Endothelial cell of umbilical vein (primary cell): ENCODE data around the gene KIF3B. TPM values are rescaled to one million over a fixed set of nuclear protein-coding genes. Genes with fewer than 3 reads are reported as not detected.

ENCODE experiments used
- BruUV-seq: library from RNA; stranded (reverse); fragments of 400-500 nt; replicated peaks from 2 replicates; lab custom pipeline; 2021; lab: Mats Ljungman, UMichigan
- CTCF ChIA-PET: fragments of 300-600, 350-600 bp; sonication (Branson Sonifier 250); formaldehyde crosslinking; loops from one replicate; lab custom pipeline; 2021; ENCODE audit warnings: antibody characterized with exemption, inconsistent platforms; lab: Charles Lee
- POLR2A ChIA-PET: fragments of 300-600, 350-600 bp; sonication (Branson Sonifier 250); formaldehyde crosslinking; loops from one replicate; lab custom pipeline; 2021; ENCODE audit warnings: antibody characterized with exemption, inconsistent platforms; lab: Charles Lee
- DNase-seq: peaks from one replicate; pipeline ENCODE4 v3.0.0-alpha.2; 2011; ENCODE audit warnings: low read depth, low spot score
- FAIRE-seq: peaks from 2 replicates; lab custom pipeline; 2011; peaks lifted over from hg19 to GRCh38; lab: Jason Lieb, UNC
- H2AFZ ChIP-seq: 2 replicates; pipeline ENCODE4 v1.6.0; 2012; ENCODE audit warnings: low read depth, low read length, control low read depth, inconsistent platforms
- H3K27ac ChIP-seq: 2 replicates; pipeline ENCODE4 v1.5.1; 2011; ENCODE audit warnings: low read depth, mild to moderate bottlenecking, control low read depth, low read length, moderate library complexity; ENCODE audit not compliant: insufficient read depth
- H3K27me3 ChIP-seq, 2 experiments: 2 replicates each; pipeline versions ENCODE4 v1.6.0 to v1.6.1; 2011; ENCODE audit warnings: low read length in 2 of 2, mixed read lengths in 1 of 2; ENCODE audit not compliant: control insufficient read depth in 2 of 2, insufficient read depth in 2 of 2
- H3K36me3 ChIP-seq, 2 experiments: 2 replicates in 1 of 2; 3 replicates in 1 of 2; pipeline ENCODE4 v1.5.1; 2011; ENCODE audit warnings: low read length in 2 of 2, mild to moderate bottlenecking in 1 of 2, moderate library complexity in 1 of 2; ENCODE audit not compliant: control insufficient read depth in 2 of 2, insufficient read depth in 2 of 2; ENCODE audit errors: extremely low read depth in 1 of 2
- H3K4me1 ChIP-seq: 3 replicates; pipeline ENCODE4 v1.5.1; 2011; ENCODE audit warnings: mild to moderate bottlenecking, low read length; ENCODE audit not compliant: control insufficient read depth, insufficient read depth; ENCODE audit errors: extremely low read depth
- H3K4me2 ChIP-seq: 2 replicates; pipeline ENCODE4 v1.6.1; 2011; ENCODE audit warnings: low read length, control low read depth, mixed read lengths; ENCODE audit not compliant: insufficient read depth
- H3K4me3 ChIP-seq, 3 experiments: fragments of 200-600 bp in 1 of 3; sonication (generic), shearing (Covaris generic) in 1 of 3; replicated peaks in 1 of 3; 2 replicates each; pipeline ENCODE4 v1.5.1; 2011 to 2016; ENCODE audit warnings: control low read depth in 3 of 3, low read length in 3 of 3, mild to moderate bottlenecking in 2 of 3, inconsistent platforms in 1 of 3, low read depth in 1 of 3, moderate library complexity in 1 of 3; ENCODE audit not compliant: insufficient read depth in 1 of 3
- H3K79me2 ChIP-seq: 2 replicates; pipeline ENCODE4 v1.6.0; 2012; ENCODE audit warnings: low read length, inconsistent platforms; ENCODE audit not compliant: control insufficient read depth, insufficient read depth
- H3K9ac ChIP-seq: replicated peaks from 2 replicates; pipeline ENCODE3; 2011; ENCODE audit warnings: low read length, control low read depth; ENCODE audit not compliant: insufficient read depth; ENCODE audit errors: extremely low read depth
- H3K9me1 ChIP-seq: replicated peaks from 3 replicates; pipeline ENCODE4 v1.6.0; 2011; ENCODE audit warnings: mild to moderate bottlenecking, low read length; ENCODE audit not compliant: control insufficient read depth, insufficient read depth; ENCODE audit errors: extremely low read depth
- H3K9me3 ChIP-seq: replicated peaks from 2 replicates; pipeline ENCODE4 v1.5.1; 2012; ENCODE audit warnings: low read length, inconsistent platforms; ENCODE audit not compliant: control insufficient read depth, insufficient read depth
- H4K20me1 ChIP-seq: replicated peaks from 2 replicates; pipeline ENCODE3; 2011; ENCODE audit warnings: mild to moderate bottlenecking, low read length; ENCODE audit not compliant: control insufficient read depth, insufficient read depth; ENCODE audit errors: extremely low read depth
- CTCF ChIP-seq, 2 donors: IDR thresholded peaks; 1 replicate in 1 of 2; 2 replicates in 1 of 2; pipeline ENCODE4 v1.5.1; 2011; ENCODE audit warnings: low read length in 2 of 2, mild to moderate bottlenecking in 2 of 2, moderate library complexity in 2 of 2, control low read depth in 1 of 2, inconsistent platforms in 1 of 2, low read depth in 1 of 2; ENCODE audit not compliant: insufficient read depth in 1 of 2; ENCODE audit errors: extremely low read depth in 1 of 2
- EZH2 ChIP-seq: IDR thresholded peaks from 2 replicates; pipeline ENCODE4 v1.6.1; 2012; ENCODE audit warnings: borderline replicate concordance, low read depth, mild to moderate bottlenecking, moderate library complexity, low read length, inconsistent platforms; ENCODE audit not compliant: severe bottlenecking
- FOS ChIP-seq: IDR thresholded peaks from 2 replicates; pipeline ENCODE4 v1.6.1; 2011; ENCODE audit warnings: mild to moderate bottlenecking, low read length, moderate library complexity, borderline replicate concordance; ENCODE audit not compliant: insufficient read depth
- GATA2 ChIP-seq: IDR thresholded peaks from 2 replicates; pipeline ENCODE4 v1.7.0; 2011; ENCODE audit warnings: low read depth, mild to moderate bottlenecking, moderate library complexity, mixed read lengths, low read length; ENCODE audit not compliant: insufficient read length, insufficient read depth
- JUN ChIP-seq: IDR thresholded peaks from 2 replicates; pipeline ENCODE4 v1.6.1; 2011; ENCODE audit warnings: borderline replicate concordance, low read depth; ENCODE audit not compliant: insufficient read length, insufficient read depth
- MYC ChIP-seq: IDR thresholded peaks from one replicate; pipeline ENCODE4 v1.6.1; 2011; ENCODE audit warnings: mild to moderate bottlenecking, low read depth, low read length
- POLR2A ChIP-seq: IDR thresholded peaks from 2 replicates; pipeline ENCODE4 v1.6.1; 2012; ENCODE audit warnings: low read depth, mild to moderate bottlenecking, control low read depth, low read length
- POLR2AphosphoS5 ChIP-seq: IDR thresholded peaks from 2 replicates; pipeline ENCODE4 v1.6.1; 2012; ENCODE audit warnings: low read depth, mild to moderate bottlenecking, control low read depth, low read length, moderate library complexity; ENCODE audit not compliant: insufficient read depth
- dilution Hi-C: fragments of 300-500 bp; cut with MboI; formaldehyde crosslinking; loops from one replicate; pipeline ENCODE4 v1.15.0; 2019; ENCODE audit warnings: low sequenced_read_pairs; ENCODE audit not compliant: extremely low pct_ligation_motif_present
- intact Hi-C: fragments of 100-400 bp; cut with micrococcal nuclease; formaldehyde crosslinking; loops from one replicate; pipeline ENCODE4 v1.10.0; 2022
- polyA plus RNA-seq, 4 experiments: library from polyadenylated mRNA; depleted of rRNA in 3 of 4; stranded (reverse) in 3 of 4; unstranded in 1 of 4; fragments of >200 nt; gene quantifications; 2 replicates each; pipeline versions ENCODE4 v1.2.1 to v1.2.3, GENCODE V29; 2011 to 2012; ENCODE audit warnings: missing spikeins in 1 of 4
- total RNA-seq: library from RNA; stranded (reverse); gene quantifications from 2 replicates; pipeline ENCODE4 v1.2.3, GENCODE V29; 2021
- TF ChIP-seq, protein P1 (sequence below): IDR thresholded peaks from 2 replicates; pipeline ENCODE4 v1.6.1; 2011; ENCODE audit not compliant: insufficient read depth, insufficient read length

The KIF3B gene
- total and polyA plus RNA-seq, 2 donors (not counting 3 experiments of a cell fraction or from before 2014, with no cell fraction given): 14.5 to 25.1 TPM

GRCh38 chr20:32240205-32240604, 37.2 kb upstream of the KIF3B start:
- Histone ChIP-seq H3K36me3 (peaks cover under 1 to 8% of the 10 kb centered on the region in 2 experiments), H3K9ac (no peak overlapping the region), H3K27me3 (no peaks in the 10 kb centered on the region), H3K9me3 (no peaks in the 10 kb centered on the region), H3K9me1 (no peaks in the 10 kb centered on the region), H3K4me2 (no peak overlapping the region), H3K79me2 (no peaks in the 10 kb centered on the region), H4K20me1 (no peaks in the 10 kb centered on the region), H3K27ac (no peak overlapping the region), H3K4me1 (no peaks in the 10 kb centered on the region), H2AFZ (no peak overlapping the region), H3K4me3 (no peak overlapping the region)
- POLR2A ChIA-PET: interaction anchor here (0.6 kb wide), 1 partner anchor 97 kb away, joined by 4 read pairs; no protein-coding TSS in a partner anchor
- TF ChIP-seq, protein P1, sequence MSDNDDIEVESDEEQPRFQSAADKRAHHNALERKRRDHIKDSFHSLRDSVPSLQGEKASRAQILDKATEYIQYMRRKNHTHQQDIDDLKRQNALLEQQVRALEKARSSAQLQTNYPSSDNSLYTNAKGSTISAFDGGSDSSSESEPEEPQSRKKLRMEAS: no peak
- TF ChIP-seq EZH2: no peak
- TF ChIP-seq CTCF (IDR thresholded peaks at IDR 0.05; ENCODE audit: extremely low read depth in 1 of 2, insufficient read depth in 1 of 2, low read depth in 1 of 2, low read length in 2 of 2): no peak
- TF ChIP-seq GATA2: no peak
- TF ChIP-seq JUN: no peak
- TF ChIP-seq POLR2AphosphoS5: no peak
- TF ChIP-seq FOS: no peak
- no peak for TF ChIP-seq POLR2A
- TF ChIP-seq MYC: no peak
- intact Hi-C loops: no loop called here
- CTCF ChIA-PET: interaction anchor here (0.7 to 1.2 kb wide), 3 partner anchors 11 to 413 kb away, joined by 3 read pairs; no protein-coding TSS in a partner anchor
- BruUV-seq: no TSS peak
- DNase-seq: no peak
- dilution Hi-C loops: no loop called here
- FAIRE-seq: no peak
